GM08714 (cell line): ENCODE data around the gene GSTO2.

Experiments used
- H3K4me3 ChIP-seq: fragments of 200-500 bp; sonication (Bioruptor generic); 2 replicates; pipeline ENCODE4 v1.5.1; 2014; ENCODE audit warnings: mild to moderate bottlenecking, low read length, inconsistent platforms
- ZNF274 ChIP-seq: IDR thresholded peaks from 2 replicates; pipeline ENCODE4 v1.6.1; 2012; ENCODE audit warnings: mild to moderate bottlenecking, low read depth, low read length

The GSTO2 gene

DNA sequence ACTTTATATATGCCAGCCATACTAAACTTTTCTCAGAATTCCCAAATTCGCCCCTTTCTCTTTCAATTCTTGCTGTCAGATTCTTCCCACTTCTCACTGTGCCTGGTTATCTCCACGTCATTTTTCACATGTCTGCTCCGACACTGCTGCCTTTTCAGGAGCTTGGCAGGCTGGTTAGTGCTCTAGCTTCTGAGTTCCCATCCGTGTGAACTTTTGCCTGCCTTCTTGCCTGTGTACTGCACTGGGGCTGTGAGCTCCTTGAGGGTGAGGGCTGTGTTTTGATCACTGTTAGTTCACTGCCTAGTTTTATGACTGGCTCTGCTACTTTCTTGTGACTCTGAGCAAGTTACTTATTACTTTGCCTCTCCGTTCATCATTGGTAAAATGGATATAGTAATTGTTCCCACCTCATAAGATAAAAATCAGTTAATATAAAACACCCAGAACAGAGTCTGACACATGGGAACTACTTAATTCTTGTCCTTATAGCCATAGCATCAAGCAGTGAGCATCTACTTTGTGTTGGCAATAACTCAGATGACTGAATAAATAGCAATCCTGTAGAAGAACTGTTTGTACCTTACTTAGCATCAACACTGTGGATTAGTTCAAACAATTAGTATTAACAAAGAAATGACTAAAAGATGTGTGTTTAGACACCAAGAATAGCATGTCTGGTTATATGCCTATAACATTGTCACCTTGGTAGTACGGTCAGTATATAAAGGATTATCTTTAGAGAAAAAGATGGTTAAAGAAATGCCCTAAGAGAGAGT, 8.8 kb upstream of the GSTO2 start:
- TF ChIP-seq ZNF274 = no peak
- H3K4me3 ChIP-seq = no peak overlapping the region

DNA sequence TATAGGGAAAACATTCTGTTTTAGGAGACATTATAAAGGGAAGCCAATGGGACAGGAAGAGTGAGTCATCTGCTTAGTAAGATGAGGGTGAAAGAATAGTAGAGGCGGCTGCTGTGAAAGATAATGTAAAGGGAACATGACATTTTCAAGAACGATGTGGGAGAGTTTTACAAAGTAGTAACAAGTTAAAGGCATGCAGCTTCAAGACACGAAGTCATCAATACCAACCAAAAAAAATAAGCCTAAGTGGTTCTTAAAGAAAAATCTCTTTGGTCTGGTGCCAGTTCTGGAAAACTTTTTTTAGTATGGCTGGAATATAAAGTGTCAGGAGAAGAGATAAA, 8.2 kb upstream of the GSTO2 start:
- H3K4me3 ChIP-seq = no peak overlapping the region
- no peak for TF ChIP-seq ZNF274

DNA sequence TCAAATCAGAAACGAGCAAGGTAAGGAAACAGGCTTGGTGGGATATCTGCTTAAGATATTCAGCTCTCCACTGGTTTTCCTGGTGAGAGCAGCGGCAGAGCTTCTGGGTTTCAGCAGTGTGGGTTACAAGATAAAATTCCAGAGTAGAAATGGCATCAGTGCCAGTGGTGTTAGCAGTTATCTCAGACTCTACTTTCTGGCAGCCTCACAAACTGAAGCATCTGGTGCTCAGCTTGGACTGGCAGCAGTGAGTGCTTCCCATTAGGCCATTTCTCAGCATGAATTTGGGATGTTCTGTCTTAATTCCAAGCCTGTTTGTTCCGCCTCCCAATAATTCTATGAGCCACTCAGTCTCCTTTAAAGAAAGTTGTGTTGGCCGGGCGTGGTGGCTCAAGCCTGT, 6.9 kb upstream of the GSTO2 start:
- no peak for TF ChIP-seq ZNF274
- no peak overlapping the region for H3K4me3 ChIP-seq

DNA sequence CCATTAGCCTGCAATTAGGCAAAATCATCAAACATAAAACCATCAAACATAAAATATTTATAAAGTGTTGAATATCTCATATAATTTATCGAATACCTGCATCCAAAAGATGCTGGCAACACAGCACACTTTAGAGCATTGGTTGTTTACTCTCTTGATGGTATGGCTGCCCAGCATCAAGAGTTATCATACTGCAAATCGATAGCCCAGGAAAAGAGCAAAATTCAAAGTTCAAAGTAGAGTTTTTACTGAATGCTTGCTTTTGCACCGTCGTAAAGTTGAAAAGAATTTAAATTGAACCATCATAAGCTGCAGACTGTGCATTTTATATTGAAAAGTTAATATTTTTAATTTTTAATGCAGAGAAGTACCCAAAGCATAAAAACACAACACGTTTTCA, 4.2 kb upstream of the GSTO2 start:
- no peak overlapping the region for H3K4me3 ChIP-seq
- TF ChIP-seq ZNF274 = no peak

DNA sequence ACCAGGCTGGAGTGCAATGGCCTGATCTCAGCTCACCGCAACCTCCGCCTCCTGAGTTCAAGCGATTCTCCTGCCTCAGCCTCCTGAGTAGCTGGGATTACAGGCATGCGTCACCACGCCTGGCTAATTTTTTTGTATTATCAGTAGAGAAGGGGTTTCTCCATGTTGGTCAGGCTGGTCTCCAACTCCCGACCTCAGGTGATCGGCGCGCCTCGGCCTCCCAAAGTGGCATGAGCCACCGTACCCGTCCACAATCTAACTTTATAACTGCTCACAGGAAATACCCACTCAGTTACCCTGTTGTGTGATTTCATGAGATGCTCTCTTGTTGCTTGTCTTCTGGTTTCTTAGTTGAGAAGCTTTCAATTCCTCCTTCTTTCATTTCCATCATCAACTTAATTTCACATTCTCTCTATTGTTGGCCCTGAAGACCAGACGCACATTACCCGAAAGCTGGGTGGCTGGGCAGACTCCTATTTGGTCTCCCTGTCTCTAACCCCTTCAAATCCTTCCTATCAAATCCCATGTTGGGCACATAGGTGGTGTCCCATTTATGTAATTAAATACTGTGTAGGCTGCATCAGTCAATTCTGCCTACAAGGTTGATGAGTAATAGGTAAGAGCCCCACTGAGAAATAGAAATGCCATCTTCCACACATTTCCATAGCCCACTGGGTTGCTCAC, 1.1 kb upstream of the GSTO2 start:
- TF ChIP-seq ZNF274 = no peak
- H3K4me3 ChIP-seq = peak overlapping the region; percentile 95

DNA sequence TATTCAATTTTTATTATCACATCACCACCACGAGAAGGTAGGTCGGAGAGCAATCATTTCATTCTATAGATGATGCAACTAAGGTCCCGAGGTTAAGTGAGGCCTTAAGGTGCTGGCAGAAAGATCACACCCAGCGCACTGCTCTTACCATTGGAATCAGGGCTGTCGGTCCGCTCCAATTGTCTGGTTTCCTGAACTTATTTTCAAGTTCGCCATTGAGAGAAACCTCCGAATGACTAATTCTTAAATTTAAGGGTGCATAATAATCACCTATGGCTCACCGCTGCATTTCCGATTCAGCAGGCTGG, 625 bp upstream of the GSTO2 start:
- H3K4me3 ChIP-seq = peak overlapping the region; percentile 95
- no peak for TF ChIP-seq ZNF274

DNA sequence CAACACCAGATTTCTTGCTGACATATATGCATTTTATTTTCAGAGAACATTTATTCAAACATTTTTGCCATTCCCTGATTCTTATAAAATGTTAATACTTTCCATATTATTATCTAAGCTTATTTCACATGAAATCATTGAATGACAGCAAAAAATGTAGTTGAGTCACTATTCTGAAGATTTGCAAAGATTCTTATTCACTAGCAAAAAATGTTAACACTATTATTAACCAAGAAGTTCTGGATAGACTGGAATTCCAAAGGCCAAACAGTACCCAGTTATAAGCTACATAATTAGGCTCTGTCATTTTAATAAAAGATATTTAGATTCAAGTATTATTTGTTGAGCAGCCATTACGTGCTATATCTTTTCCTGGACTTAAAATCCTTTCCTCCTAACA, 4.3 kb downstream of the GSTO2 start:
- TF ChIP-seq ZNF274 = no peak
- H3K4me3 ChIP-seq = no peak overlapping the region

DNA sequence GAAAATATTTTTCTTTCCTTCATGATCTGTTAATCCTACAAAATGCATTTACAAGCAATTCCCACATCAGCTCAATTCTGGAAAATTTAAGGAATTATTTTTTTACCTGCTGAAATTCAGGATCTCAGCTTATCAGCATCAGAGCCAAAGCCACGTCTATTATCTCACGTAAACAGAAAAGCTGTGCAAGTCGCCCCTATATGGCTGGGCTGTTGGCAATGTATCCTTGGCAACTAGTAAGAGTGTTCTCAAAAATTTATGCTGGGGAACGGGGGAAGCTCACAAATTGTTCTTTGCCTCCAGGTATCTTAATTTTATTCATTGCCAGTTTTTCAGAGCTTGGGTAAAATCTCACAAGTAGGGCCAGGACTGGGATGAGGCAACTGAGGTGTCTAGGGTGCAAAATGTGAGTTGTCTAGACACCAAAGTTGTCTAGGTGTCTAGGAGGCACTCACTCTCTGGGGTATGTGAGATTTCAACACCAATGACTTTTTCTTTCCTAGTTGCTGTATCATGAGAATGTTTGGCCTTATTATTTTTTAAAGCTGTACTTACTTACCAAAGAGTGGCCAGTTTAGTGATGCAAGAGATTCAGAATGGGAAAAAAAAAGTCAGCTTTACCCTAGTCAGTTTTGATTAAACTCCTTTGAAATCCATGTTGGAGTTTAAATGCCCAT, 5.1 kb downstream of the GSTO2 start:
- no peak overlapping the region for H3K4me3 ChIP-seq
- TF ChIP-seq ZNF274 = no peak

DNA sequence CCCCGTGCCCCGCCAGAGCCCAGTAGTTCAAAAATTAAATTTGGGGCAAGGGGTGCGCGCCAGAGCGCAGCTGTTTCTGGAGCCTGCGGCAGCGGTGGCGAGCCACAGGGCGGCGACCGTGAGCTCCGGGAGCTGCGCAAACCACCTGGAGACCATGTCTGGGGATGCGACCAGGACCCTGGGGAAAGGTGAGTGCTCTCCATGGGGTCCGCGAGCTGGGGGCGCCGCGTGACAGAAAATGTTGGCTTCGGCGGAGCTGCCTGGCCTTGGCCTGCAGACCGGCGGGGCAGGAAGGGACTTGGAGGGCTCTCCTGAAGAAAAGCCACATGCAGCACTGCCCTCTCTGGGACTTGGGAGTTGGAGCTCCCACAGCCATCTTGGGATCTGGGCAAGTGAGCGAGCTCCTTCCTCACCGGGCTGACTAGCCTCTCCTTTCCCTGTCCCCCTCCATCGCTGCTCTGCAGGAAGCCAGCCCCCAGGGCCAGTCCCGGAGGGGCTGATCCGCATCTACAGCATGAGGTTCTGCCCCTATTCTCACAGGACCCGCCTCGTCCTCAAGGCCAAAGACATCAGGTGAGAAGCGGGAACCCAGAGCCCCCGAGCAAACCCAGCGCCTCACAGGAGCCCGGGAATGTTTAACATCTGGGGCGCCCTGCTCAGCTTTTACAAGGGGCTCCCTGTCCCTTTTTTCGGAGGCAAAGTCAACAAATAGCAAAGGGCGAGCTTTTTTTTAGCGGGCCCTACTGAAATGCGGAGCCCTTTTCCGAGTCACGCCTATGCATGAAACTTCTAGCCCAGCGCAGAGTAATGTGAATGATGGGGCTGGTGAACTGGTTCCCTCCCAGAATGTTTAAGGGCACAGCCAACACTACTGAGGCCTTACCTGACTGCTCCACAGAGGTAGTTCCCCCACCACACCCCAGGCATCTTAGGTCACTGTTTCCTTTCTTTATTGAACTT, 6.1 kb downstream of the GSTO2 start:
- H3K4me3 ChIP-seq = no peak overlapping the region
- TF ChIP-seq ZNF274 = no peak

DNA sequence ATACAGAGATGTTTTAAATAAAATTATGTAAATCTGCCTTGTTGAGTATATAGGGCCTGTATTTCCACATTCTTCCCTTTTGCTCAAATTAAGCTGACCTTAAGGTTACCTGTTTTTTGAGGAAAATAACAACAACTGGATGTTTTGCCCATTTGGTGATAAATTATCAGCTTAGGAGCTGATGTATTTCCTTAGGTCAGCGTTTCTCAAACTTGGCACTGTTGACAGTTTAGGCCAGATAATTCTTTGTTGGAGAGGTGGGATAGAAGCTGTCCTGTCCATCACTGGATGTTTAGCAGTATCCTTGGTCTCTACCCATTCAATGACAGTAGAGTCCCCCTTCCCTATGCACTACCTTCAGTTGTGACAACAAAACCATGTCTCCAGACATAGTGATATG, 7.2 kb downstream of the GSTO2 start:
- no peak for TF ChIP-seq ZNF274
- no peak overlapping the region for H3K4me3 ChIP-seq

DNA sequence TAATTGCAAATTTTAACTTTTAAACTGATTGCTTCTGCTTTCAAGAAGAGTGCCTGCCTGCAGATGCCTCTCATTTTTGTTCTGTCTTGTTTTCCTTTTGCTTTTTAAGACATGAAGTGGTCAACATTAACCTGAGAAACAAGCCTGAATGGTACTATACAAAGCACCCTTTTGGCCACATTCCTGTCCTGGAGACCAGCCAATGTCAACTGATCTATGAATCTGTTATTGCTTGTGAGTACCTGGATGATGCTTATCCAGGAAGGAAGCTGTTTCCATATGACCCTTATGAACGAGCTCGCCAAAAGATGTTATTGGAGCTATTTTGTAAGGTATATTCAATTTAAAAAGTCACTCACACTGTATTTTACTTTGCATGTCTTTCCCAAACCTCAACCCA, 8.8 kb downstream of the GSTO2 start:
- H3K4me3 ChIP-seq = no peak overlapping the region
- TF ChIP-seq ZNF274 = no peak

DNA sequence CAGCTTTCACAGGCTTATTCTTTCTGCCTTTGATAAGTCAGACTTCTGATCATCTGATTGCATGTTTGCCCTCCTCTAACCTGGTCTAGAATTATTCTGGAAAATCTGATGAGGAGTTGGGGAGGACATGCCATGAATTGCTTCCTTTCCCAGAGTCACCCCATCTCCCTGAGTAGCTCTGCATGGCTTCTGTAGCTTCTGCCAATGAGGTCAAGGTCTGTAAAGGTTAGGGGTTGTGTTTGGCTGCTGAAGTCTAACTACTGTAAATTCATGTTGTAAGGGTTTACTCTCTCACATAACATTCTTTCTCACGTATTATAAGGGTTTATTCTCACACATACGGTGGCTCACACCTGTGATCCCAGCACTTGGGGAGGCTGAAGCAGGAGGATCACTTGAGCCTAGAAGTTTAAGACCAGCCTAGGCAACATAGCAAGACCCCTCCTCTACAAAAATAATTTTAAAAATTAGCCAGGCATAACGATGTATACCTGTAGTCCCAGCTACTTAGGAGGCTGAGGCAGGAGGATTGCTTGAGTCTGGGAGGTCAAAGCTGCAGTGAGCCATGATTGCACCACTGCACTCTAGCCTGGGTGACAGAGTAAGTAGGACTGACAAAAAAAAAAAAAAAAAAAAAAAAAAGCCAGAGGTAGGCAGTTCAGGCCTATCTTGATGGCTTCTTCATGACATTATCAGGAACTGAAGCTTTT, 10.7 kb downstream of the GSTO2 start:
- TF ChIP-seq ZNF274 = no peak
- H3K4me3 ChIP-seq = no peak overlapping the region

DNA sequence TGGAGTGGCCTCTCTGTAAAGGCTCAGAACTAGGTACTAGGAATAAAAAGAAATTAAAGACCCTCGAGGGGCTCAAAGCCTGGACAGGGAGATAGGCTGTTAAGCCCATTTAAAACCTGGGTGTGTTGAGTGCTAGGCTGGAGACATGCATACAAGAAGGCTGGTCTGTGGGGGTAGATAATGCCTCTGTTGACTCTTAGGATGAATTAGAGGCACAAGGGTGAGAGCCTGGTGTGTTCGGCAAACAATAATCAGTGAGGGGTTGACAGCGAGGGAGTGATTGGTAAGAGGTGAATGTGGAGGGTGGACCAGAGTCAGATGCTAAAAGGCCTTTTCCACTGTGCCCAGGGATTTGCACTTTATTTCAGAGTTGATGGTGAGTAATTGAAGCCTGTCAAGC, 12.7 kb downstream of the GSTO2 start:
- TF ChIP-seq ZNF274 = no peak
- H3K4me3 ChIP-seq = no peak overlapping the region

DNA sequence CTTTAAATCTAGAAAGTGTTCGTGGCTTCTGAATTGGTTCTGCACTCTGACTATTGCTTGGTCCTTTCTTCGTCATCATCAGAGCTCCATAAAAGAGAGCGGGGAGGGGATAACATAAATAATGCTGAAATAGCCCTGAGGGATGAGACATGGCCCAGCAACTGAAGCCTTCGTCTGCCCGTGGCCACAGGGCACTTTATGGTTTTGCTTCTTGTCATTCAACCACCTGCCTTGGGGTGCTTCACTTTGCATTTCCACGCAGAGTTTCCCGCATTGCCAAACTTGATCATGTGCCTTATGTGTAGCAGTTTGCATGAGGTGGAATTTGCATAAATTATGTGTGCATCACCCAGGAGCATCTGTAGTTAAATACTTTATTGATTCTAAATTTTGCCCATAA, 15.9 kb downstream of the GSTO2 start:
- H3K4me3 ChIP-seq = no peak overlapping the region

More for the DNA sequence above, 15.9 kb downstream of the GSTO2 start:
- TF ChIP-seq ZNF274 = no peak
